NCI-H69 (cell line): Measurements from ENCODE around the gene CYTIP.

Source experiments
- DNase-seq: peaks from one replicate; lab custom pipeline; 2025; lab: John Stamatoyannopoulos, UW

CYTIP gene

GRCh38 chr2:157463002-157463401, 19.1 kb upstream of the CYTIP start:
- no peak for DNase-seq

- no peak for DNase-seq
Measured at GRCh38 chr2:157460897-157461296, 17.0 kb upstream of the CYTIP start.

GRCh38 chr2:157460384-157460837, 16.5 kb upstream of the CYTIP start:
- DNase-seq, result peak; percentile 1

GRCh38 chr2:157459486-157459885, 15.6 kb upstream of the CYTIP start:
- DNase-seq, result no peak

GRCh38 chr2:157447741-157448140, 3.9 kb upstream of the CYTIP start:
- DNase-seq, result no peak

DNA sequence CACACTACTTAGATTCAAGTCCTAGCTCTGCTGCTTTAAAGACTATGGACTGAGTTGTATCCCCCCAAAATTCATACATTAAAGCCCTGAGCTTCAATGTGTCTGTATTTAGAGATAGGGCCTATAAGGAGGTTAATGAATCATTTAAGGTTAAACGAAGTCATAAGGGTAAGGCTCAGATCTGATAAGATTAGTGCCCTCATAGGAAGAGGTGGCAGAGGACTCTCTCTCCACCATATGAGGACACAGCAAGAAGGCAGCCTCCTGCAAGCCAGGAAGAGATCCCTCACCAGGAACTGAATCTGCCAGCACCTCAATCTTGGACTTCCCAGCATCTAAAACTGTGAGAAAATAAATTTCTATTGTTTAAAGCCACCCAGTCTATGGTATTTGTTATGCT, 3.1 kb upstream of the CYTIP start:
- DNase-seq, result no peak

DNA sequence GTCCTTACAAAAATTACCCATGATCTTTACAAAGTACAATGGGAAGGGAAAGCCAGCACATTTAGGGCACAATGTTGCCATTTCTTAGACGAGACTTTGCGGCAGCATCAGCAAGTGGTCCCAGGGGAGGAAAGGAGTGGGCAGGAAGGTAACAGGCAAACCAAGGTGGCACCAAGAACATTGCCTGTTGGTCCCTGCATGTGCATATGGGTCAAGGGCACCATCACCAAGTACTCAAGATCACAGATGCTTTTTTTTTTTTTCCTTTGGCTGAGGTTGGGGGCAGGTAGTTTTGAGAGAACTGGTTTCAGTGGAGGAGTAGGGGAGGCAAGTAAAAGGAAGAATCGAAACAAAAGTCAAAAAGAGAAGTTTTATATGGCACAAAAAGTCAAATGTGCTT, 752 bp upstream of the CYTIP start:
- DNase-seq, result no peak

DNA sequence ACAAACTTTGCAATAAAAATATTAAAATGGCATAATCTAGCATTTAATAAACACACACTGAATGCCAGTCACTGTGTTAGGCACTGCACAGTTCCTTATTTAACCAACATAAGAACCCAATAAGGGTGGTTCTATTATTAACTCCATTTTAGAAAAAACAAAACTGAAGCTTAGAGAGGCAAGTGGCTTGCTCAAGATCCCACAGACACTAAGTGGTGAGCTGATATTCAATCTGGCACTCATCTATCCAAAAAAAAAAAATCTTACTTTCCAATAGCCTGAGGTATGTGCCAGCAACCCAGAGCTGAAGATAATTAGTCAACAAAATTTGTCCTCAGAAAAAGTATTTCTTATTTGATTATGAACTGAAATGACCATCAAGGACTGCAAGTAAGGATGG, 799 bp downstream of the CYTIP start:
- DNase-seq, result no peak

DNA sequence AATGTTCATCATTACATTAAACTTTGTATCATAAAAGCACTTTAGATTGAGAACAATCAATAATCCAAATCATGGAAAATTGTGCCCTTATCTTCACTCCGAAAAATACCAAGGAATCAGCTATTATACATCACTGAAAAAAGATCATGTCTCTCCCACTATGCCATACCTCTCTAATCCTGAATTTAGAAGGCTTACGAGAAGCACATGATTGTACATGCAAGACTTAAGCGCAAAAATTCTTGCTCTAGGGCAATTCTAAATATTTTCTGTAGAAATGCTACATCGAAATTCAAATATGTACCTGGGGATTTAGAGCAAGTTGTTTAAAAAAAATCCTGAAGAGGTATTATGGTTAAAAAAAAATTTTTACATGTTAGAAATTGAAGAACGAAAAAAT, 1.3 kb downstream of the CYTIP start:
- DNase-seq, result no peak

- no peak for DNase-seq
Measured at GRCh38 chr2:157442191-157442590, 1.7 kb downstream of the CYTIP start.

- no peak for DNase-seq
Measured at GRCh38 chr2:157441072-157441454, 2.8 kb downstream of the CYTIP start.

GRCh38 chr2:157440404-157441071, 3.4 kb downstream of the CYTIP start:
- no peak for DNase-seq

DNA sequence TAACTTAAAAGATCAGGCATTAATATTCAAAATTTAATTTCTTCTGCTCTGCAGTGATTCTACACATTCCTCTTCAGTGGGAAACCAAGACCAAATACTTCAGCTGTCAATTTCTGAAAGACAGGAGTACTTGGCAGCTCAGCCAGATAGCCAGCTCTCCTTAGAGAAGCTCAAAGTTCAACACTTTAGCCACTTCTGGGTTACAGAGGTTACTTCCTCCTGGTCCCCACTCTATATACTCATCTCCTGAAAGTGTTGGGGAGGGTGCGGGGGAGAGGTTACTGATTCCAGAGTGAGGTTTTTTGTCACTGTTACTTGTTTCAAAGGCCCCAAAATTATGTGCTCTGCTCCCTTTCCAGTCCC, 4.1 kb downstream of the CYTIP start:
- no peak for DNase-seq

DNA sequence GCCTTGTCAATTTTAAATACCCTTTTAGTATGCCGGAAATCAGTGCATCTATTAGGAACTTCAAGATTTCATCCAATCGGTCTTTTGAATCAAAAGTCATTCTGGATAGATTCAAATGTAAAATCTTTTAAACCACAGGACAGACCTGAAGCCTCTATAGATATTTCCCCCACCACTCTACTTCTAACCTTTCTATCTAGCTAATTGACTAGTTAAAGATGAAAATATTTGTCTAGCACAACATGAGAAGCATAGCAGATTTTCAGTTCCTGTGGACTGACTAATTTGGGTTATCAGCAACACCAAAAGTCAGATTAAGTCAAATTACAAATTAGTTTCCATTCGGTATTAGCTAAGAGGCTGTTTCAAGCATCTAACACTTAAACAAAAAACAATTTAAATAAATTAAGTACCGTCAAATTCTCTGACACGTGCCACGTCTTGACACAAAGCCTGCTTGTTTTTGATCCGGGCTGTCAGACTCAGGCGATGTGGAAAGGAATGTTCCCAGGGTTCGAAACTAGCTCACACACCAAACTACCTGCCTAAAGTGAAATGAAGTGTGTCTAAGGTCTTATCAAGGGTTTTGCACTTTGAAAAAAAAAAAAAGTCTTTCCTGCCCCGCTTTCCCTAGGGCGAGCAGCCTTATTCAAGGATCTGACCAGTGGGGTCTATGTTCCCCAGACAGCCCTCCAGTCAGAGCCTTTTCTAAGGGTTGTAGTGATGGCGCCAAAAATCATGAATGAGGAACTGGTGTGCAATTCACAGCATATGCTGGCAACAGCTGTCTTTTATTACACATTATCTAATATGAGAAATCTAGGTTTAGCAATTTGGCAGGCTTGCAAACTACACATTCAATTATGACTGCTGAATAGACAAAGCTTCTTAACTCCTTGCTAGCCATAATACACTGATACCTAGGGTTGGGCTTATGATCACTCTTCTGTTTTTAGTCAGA, 4.7 kb downstream of the CYTIP start:
- peak; percentile 27 for DNase-seq

DNA sequence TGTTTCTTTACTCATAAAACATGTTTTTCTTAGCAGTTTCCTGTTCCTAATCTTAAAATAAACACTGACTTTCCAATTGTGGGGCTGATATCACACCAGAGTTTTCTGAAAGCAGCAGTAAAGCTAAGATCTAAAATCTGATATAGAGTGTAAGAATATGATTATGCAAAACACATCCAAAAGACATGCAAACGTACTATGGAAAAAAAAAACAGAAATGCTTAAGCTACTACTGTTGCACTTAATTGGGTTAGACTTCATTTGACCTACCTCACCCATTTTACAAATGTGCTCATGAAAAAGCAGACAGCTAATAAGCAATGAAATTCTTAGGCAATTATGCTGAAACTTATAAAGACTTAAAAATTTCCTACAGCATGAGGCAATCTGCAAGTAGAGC, 10.5 kb downstream of the CYTIP start:
- DNase-seq, result no peak

DNA sequence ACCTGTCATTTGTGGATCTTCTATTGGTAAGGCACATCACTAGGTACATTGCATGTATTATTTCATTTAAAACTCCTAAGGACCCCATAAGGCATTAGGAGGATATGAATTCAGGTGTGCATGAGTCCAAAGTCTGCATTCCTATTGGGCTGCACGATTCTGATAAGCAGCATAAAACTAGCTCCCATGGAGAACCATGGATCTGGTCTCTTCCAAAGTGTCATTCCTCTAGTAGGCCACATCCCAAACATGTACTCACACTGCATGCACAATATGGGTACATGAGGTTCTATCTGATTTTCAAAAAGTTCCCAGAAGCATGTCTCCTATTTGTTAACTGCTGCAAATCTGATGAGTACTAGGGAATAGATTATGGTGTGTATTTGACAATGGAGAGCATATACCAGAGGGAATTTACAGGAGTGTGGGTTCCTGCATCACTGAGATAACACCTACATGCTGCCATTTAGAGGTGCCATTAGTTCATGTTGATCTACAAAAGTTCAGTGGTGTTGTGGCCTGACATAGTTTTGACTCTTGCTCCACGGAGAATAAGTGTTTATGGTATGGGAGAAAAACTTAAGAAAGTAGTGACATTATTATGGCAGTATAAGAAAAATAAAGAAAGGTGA, 11.3 kb downstream of the CYTIP start:
- DNase-seq, result no peak

DNA sequence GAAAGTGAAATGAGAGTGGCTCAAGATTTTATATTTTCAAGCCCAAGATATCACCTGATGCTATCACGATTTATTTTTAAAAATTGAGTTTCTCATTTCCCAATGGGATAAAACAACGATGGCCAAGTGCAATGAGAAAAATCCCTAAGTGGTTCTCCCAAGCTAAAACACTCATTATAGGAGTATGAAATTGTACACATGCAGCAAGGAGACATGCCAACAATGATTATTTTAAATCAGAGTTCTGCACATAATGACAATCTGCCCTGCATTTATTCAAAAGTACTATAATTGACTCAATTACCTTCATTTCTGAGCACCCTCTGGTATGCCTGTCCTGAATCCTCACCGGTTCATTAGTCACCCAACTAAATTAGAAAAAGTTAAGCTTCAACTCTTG, 12.7 kb downstream of the CYTIP start:
- peak; percentile 57 for DNase-seq

DNA sequence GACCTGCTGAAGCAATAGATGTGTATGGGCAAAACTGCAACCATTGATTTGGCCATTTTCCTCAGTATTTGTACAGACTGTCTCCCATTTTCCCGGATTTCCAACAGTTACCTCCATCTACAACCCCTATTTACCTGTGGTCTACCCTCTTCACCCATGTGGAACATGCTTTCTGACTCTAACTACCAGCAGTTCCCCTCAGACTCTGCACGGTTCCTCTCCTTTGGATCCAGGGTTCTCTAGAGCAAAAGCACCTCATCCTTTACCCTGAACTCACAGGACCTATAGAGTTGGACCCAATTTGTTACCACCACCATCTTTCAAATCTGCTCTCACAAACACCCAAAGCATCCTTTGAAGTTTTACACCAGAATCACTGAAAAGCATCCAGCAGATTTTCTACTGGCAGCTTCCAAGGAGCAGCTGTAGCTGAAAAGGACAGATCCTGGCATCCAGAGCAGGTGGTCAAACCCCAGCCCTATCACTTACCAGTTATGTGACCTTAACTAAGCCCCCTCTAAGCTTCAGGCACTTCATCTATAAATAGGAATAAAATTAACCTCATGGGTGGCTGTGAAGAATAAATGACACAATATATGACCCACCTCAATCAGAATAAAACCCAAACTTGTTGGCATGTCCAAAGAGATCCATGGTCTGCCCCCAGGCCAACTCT, 15.3 kb downstream of the CYTIP start:
- no peak for DNase-seq

GRCh38 chr2:157427922-157428303, 16.0 kb downstream of the CYTIP start:
- DNase-seq, result no peak

- no peak for DNase-seq
Measured at GRCh38 chr2:157427003-157427921, 16.6 kb downstream of the CYTIP start.

DNA sequence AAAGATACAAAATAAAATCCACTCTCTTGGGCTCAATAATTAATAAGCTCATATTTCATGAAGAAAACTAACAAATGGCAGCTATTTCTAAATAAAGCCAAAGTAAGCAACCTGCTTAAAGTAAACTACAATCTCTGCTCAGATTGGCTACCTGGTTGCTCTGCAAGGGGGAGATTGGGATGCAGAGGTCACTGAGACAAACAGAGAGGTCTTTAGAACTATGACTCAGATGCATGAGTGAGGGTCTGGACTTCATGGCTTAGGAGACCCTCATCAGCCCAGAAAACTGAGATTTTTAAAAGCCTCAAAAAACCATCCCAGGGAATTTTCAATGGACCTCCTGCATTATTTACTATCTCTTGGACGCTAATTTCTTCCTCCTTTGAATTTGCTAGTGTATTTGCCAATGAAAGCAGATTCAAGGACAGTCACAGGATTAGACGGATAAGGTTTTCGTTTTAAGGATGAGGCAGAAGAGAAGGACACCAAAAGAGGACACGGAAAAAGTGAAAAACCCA, 17.4 kb downstream of the CYTIP start:
- DNase-seq, result no peak
